ENCODE measurements around the gene ZNF800.
"Not testable (repeated sequence)": the region's sequence is repeated elsewhere in the genome, so short reads cannot be mapped to it uniquely, and the experiment has no call there.

ZNF800 gene, protein sequence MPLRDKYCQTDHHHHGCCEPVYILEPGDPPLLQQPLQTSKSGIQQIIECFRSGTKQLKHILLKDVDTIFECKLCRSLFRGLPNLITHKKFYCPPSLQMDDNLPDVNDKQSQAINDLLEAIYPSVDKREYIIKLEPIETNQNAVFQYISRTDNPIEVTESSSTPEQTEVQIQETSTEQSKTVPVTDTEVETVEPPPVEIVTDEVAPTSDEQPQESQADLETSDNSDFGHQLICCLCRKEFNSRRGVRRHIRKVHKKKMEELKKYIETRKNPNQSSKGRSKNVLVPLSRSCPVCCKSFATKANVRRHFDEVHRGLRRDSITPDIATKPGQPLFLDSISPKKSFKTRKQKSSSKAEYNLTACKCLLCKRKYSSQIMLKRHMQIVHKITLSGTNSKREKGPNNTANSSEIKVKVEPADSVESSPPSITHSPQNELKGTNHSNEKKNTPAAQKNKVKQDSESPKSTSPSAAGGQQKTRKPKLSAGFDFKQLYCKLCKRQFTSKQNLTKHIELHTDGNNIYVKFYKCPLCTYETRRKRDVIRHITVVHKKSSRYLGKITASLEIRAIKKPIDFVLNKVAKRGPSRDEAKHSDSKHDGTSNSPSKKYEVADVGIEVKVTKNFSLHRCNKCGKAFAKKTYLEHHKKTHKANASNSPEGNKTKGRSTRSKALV

GRCh38 chr7:127392566-127393367, at the start of gene ZNF800:
Gene ZNF800 (minus strand): TSS chr7:127392708. CDS start chr7:127391557, 1,151 bp downstream.
- peak; percentile 91 for DNase-seq

GRCh38 chr7:127440206-127440605, 47.7 kb upstream of the ZNF800 start:
- no peak for DNase-seq

GRCh38 chr7:127438836-127439235, 46.3 kb upstream of the ZNF800 start:
- DNase-seq: no peak

DNA sequence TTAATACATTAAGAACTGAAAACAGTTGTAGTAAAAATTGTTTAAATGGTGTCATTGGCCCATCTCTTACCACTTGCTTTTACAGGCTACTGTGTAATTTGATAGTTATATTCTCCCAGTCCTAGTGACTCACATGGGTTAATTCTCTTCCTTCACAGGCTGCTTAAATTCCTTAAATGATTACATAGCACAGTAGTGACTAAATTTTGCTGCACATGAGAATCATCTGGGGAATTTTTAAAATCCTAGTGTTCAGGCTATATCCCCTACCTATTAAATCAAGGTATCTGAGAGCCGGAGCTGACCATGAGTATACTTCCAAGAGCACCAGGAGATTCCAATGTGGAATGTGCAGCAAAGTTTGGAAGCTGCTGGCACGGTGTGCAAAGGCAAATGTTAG, 45.3 kb upstream of the ZNF800 start:
- no peak for DNase-seq

DNA sequence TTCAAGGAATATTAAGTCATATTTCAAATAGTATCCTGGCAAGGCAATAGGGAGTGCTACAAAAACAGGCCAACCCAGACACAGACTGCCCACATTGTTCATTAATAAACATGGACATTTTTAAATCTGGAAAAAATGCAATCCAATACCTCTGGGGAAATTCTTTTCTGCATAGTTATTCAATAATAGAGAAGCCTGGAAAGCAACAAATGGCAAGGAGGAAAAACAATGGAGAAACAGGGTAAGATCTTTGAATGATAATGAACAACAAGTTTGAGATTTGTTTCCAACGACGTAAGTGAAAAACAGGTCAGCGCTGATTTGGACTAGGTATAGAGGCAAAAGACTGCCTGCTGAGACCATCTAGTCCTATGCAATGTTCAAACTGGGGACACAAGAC, 44.7 kb upstream of the ZNF800 start:
- DNase-seq: no peak

GRCh38 chr7:127429281-127429680, 36.8 kb upstream of the ZNF800 start:
- not testable (repeated sequence) for DNase-seq

GRCh38 chr7:127419196-127419595, 26.7 kb upstream of the ZNF800 start:
- DNase-seq: no peak

GRCh38 chr7:127418459-127418858, 26.0 kb upstream of the ZNF800 start:
- DNase-seq: no peak

GRCh38 chr7:127417346-127417745, 24.8 kb upstream of the ZNF800 start:
- no peak for DNase-seq

- no peak for DNase-seq
These were observed 22.7 kb upstream of the ZNF800 start for GRCh38 chr7:127415060-127415742.

DNA sequence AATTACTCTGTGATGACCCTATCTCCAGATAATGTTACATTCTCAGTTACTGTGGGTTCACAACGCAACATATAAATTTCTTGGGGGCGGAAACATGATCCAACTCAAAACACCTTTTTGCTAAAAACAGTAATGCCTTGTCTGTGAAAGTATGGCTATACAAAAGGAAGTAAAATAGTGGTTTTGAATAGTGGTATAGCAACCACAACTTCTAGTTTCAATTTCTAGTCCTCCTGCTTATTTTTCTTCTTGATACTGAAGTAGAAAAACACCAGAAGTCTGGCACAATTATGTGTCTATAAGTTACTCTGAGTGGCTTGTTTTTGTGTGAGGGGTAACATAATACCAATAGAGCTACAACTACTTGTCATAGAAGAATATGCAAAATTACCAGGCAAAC, 21.5 kb upstream of the ZNF800 start:
- no peak for DNase-seq

- DNase-seq: no peak
These were observed 20.8 kb upstream of the ZNF800 start for GRCh38 chr7:127413326-127413725.

DNA sequence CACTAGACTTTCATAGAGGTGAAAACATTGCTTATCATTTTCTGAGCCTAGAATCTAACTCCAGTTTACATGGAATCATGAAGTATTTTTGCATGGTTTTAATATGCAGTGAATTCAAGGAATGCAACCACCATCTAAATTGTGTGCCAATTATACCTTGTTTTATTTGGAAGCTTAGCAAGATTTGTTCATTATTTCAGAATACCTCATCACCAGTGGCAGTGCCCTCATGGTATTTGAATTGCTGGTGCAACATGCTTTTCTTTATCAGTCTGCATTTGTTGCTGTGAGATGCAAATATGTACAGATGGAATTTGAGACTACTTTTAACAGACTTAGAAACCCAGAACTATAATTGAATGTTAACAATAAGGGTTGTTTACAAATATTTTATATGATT, 18.7 kb upstream of the ZNF800 start:
- no peak for DNase-seq

DNA sequence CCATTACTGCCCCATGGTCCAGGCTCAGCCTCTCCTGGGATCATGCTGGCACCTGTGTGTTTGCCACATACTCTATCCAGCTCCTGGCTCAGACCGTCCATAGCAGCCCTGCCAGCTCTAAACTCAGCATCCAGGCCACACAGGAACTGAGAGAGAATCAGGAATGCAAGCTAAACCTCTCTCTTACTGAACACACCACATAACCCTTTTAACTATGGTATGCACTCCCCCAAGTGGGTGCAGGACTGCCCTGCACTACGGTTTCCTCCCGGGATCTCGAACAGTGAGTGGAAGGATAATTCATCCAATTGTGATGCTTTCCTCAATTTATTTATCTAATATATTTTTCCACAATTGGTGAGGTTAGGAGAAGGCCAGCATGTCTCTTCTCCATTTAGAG, 17.1 kb upstream of the ZNF800 start:
- DNase-seq: no peak

DNA sequence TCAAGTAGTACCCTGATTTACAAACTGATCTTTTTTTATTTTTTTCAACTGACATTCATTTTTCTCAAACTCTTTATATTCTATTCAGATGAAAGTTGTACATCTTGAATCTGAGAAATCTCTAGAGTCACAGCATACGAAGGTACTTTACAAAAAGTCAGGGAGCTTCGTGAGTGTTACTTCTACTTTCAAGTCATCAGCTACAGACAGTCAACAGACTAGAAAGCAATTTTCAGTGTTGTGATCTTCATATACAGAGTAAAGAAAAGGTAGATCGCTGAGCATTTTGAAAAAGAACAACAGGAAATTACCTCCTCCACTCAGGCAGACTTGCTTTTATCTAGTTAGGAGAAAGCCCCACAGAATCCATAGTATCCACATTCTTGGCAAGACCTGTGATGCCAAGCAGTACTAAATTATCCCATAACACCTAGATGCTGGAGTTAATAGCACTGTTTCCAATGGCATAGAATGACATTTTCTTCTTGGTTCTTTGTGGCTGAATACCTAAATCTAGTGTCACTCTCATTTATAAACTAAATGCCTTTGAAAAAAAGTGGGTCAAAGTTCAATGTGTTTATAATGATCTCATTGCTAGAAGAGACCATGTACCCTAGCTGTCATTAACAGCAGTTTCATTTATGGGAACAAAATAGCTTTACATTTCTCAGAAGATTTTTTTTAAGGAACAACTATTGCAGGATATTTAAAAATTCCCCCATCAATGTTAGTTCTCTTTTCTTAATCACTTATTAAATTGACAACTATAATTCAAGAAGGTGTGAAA, 12.0 kb upstream of the ZNF800 start:
- DNase-seq: no peak

DNA sequence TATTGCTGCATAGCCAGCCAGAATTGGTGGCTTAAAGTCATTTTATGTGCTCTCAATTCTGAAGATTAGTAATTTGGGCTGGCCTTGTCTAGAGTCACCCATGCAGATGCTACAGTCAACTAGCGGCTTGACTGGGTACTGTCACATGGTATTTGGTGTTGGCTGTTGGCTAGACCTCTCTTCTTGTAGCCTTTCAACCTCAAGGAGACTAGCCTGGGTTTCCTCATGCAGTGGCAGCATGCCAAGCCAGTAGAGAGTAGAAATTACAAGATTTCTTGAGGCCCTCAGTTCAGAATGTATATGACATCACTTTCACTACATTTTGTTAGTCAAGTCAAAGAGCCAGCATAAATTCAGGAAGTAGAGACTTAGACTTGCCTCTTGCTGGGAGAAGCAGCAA, 3.7 kb upstream of the ZNF800 start:
- DNase-seq: peak; percentile 61

GRCh38 chr7:127395104-127395503, 2.6 kb upstream of the ZNF800 start:
- DNase-seq: not testable (repeated sequence)

DNA sequence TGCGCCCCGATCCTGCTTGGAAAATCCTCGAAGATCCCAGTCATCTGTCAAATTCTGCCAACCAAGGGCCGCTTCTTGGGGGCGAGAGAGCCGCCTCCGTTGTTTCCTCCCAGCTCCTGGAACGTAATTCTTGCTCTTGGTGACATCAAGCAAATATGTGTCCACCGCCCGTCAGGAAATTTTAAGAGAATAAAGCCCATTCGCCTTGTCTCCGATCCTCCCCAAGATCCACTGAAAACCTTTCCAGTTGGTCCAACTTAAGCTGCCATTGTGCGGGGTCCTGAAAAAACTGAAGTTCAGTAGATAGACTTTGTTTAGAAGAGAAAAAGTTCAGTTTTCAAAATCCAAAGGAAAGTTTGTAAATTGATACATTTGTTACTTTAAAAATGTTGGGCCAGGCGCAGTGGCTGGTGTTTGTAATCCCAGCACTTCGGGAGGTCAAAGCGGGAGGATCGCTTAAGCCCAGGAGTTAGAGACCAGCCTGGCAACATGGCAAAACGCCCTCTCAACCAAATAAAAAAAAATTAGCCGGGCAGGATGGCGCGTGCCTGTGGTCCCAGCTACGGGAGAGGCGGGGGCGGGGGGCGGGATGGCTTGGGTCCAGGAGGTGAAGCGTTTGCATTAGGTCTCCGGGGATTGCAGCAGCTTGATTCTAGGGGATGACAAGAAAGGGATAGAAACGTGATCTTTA, 1.0 kb upstream of the ZNF800 start:
- DNase-seq: no peak

GRCh38 chr7:127392182-127392565, 334 bp downstream of the ZNF800 start:
- DNase-seq: peak; percentile 86

GRCh38 chr7:127391591-127392181, 822 bp downstream of the ZNF800 start:
- DNase-seq: no peak

Data from activated CD8-positive, alpha-beta memory T cell treated with anti-CD3 and anti-CD28 coated beads, Interleukin-2, amount 50 U/mL, for 48 hours (primary cell).